ENCODE data around the gene PAOX.
A peak's percentile ranks its signal among the peaks of the same experiment; 100 is the strongest.
"Not testable (repeated sequence)": the region's sequence is repeated elsewhere in the genome, so short reads cannot be mapped to it uniquely, and the experiment has no call there.

The PAOX gene

DNA sequence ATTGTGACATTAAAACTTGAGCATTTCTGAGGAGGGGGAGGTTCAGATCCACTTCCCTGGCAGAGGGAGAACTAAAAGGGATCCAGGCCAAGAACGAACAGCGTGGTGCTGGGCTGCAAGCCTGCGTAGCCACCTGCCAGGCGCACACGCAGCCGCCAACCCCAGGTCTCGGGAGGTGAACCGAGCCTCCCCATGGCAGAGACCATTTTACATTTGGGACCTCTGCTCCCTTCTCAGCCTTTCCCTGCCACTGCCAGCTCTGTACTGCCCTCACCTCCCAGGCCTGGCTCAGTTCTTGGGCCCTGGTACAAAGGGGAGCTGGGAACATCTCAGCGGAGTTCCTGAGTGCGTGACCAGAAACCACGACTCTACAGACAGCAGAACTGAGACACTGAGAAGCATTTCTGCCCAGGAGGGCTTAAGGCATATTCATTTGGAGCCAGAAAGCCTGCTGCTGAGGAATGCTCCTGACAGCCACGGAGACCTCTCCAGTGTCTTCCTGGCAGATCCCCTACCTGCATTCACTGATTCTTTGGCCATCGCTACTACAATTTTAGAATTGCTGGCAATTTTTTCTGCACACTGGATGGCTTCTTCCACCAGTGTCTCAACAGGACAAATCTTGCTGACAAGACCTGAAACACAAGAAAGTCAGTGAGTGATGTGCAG, 13.5 kb upstream of the PAOX start:
- no peak for DNase-seq

DNA sequence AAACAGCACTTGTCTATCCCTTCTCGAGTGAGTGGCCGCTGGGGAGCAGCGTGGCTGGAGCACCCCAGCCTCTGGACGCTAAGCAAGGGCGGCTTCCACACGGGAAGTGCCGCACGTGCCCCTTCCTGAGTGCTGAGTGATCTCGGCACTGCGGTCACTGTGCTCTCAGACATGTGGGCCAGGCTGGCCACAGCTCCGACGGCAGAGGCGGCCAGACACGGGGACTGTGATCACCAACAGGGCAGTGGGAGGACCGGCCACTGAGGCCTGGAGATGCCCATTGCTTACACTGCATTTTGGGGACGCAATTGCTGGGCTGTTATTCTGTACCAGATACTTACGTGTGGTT, 13.0 kb upstream of the PAOX start:
- no peak for DNase-seq

GRCh38 chr10:133366751-133367150, 12.3 kb upstream of the PAOX start:
- DNase-seq = no peak

DNA sequence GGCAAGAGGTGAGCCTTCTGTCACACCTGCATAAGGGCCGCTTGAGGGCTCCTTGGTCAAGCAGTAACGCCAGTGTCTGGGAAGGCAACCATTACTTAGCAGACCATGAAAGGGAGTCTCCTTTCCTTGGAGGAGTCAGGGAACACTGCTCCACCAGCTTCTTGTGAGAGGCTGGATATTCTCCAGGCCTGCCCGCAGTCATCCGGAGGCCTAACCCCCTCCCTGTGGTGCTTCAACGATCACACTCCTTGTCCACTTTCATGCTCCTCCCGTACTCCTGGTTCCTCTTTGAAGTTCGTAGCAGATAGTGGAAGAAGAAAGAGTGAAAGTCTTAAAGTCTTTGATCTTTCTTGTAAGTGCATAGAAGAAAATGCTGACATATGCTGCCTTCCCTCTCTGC, 11.6 kb upstream of the PAOX start:
- DNase-seq = not testable (repeated sequence)

GRCh38 chr10:133368153-133368552, 10.9 kb upstream of the PAOX start:
- DNase-seq = no peak

DNA sequence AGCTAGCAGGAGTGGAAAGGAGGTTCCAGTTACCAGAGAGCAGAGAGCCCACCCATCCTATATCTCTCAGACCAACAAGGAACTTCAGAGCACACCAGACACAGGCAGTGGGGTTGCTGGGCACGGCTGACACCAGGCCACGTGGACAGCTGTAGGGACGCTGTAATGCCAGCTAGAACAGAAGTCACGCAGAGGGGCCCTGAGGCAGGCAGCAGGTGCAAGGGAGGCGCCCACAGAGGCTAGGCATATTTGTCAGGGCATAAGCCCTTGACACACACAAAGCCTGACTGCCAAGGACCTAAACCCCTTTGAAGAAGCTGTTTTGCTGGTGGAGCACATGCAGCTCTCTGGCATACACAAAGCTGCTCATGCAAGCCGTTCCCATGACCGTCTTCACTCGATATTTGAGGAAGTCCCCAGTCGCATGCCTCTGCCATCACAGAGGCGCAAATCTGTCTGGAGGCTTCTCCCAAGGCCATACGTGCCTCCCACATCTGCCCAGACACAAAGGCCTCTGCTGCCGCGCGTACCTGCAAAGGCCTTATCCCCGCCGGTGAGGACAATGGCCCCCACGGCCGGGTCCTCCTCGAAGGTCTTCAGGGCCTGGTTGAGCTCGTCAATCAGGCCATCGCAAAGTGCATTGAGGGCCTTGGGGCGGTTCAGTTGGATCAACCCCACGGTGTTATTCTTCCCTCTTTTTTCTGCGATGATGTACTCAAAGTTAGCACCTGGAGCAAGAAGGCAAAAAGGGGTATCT, 8.9 kb upstream of the PAOX start:
- no peak for DNase-seq

GRCh38 chr10:133372507-133372906, 6.6 kb upstream of the PAOX start:
- DNase-seq = no peak

GRCh38 chr10:133373174-133374090, 5.6 kb upstream of the PAOX start, which contains the start of gene ECHS1:
Gene ECHS1, minus strand, starts transcription at chr10:133373354. Its CDS starts 21 bp downstream, at chr10:133373333.
- DNase-seq = peak; percentile 92

- no peak for DNase-seq
Measured at GRCh38 chr10:133375357-133376115, 3.5 kb upstream of the PAOX start.

DNA sequence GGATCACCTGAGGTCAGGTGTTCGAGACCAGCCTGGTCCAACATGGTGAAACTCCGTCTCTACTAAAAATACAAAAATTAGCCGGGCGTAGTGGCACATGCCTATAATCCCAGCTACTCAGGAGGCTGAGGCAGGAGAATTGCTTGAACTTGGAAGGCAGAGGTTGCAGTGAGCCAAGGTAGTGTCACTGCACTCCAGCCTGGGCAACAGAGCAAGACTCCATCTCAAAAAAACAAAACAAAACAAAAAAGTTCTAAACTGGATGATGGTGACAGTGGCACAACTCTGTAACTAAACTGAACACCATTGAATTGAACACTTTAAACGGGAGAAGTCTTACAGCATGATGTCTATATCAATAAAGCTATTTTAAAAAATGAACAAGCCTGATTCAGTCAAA, 2.9 kb upstream of the PAOX start:
- not testable (repeated sequence) for DNase-seq

- DNase-seq = no peak
Measured at GRCh38 chr10:133377025-133377817, 1.8 kb upstream of the PAOX start.

DNA sequence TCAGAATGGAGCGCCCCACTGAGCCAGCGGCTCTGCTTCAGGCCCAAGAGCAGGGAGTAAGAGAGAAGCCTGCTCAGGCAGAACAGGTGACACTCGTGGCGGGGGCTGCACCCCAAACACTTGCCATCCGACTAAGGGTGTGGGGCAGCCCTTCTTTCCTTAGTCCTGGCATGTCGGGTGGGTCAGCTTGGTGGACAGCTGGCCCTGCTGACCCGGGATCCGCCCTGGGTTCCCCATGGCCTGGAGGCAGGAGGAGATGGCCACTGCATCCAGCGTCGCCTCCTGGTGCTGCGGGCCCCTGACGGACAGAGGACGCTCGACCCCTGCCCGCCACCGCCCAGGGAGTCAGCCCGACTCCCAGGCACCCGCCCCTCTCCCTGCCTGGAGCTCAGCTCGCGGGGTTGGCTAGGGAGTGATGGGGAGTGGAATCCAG, 1.2 kb upstream of the PAOX start:
- no peak for DNase-seq

GRCh38 chr10:133378251-133379096, 588 bp upstream of the PAOX start:
- peak; percentile 43 for DNase-seq

DNA sequence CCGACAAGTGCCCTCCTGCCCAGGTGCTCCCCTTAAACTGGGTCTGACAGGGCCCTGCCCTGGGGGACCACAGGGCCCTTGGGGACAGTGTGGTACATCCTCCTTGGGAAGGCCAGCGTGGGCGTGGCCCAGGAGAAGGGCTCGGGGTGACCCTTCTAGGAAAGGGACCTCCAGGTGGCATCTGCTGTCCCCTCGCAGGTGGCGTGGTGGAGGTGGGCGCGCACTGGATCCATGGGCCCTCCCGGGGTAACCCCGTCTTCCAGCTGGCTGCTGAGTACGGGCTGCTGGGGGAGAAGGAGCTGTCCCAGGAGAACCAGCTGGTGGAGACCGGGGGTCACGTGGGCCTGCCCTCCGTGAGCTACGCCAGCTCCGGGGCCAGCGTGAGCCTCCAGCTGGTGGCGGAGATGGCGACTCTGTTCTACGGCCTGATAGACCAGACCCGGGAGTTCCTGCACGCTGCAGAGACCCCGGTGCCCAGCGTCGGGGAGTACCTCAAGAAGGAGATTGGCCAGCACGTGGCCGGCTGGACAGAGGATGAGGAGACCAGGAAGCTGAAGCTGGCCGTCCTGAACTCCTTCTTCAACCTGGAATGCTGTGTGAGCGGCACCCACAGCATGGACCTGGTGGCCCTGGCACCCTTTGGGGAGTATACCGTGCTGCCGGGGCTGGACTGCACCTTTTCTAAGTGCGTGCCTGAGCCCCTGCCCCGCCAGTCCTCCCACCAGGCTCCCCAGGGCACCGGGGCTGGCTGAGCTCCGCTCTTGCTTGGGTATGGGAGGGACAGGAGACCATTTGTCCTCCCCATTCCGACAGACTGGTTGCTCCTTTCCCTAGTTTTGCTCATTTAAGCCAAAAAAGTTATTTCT, 972 bp downstream of the PAOX start:
- no peak for DNase-seq

DNA sequence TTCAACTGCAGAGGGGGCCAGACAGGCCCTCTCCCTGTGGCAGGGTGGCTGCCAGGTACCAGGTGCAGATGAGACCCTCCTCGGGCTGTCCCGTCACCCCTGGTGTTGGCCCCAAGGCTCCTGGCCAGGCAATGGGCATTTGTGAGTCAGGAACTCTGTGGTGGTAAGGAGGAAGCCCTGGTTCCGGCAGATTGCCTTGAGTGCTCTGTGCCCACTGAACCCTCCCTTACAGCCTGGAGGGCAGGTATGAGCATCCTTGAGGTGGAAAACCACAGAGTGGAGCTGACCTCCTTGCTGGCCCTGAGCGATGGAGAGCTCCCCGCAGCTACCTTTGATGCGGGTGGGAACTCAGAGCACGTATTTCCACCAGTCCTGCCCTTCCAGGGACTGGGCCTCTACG, 2.0 kb downstream of the PAOX start:
- DNase-seq = no peak

DNA sequence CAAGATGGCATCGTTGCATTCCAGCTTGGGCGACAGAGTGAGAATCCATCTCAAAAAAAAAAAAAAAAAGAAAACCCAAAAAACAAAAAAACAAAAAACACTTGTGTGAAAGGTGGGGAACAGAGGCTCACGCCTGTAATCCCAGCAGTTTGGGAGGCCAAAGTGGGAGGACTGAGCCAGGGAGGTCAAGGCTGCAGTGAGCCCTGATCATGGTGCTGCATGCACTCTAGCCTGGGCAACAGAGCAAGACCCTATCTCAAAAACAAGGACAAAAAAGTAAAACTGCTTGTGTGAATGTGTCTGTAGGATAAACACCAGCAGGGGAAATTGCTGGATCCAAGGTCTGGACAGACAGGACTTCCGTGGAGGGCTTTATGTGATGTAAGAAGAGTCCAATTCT, 4.5 kb downstream of the PAOX start:
- DNase-seq = no peak

- DNase-seq = no peak
Measured at GRCh38 chr10:133384071-133384470, 5.0 kb downstream of the PAOX start.

- DNase-seq = no peak
Measured at GRCh38 chr10:133385214-133385613, 6.2 kb downstream of the PAOX start.

DNA sequence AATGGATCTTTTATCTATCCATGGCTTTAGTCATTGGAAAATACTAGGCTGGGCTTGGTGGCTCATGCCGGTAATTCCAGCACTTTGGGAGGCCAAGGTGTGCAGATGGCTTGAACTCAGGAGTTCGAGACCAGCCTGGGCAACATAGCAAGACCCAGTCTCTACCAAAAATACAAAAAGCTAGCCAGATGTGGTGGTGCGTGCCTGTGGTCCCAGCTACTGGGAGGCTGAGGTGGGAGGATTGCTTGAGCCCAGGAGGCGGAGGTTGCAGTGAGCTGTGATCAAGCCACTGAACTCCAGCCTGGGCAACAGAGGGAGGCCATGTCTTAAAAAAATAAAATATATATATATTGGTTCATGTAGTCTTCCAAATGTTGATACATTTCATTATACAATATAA, 7.9 kb downstream of the PAOX start:
- DNase-seq = not testable (repeated sequence)

Measured in hematopoietic multipotent progenitor cell treated with erythropoietin and hydrocortisone succinate and interleukin-3 and kit ligand, for 8 days (in vitro differentiated cells).